Stimulated activated CD8-positive, alpha-beta memory T cell treated with anti-CD3 and anti-CD28 coated beads, Interleukin-12 subunit alpha, Interleukin-12 subunit beta, amount 100 ng/mL, for 24 hours (primary cell): ENCODE data around the gene FBXL16.

Source experiments
- DNase-seq: peaks from one replicate; pipeline ENCODE4 v3.0.0-alpha.2; 2020; ENCODE audit errors: extremely low read depth

Gene FBXL16

GRCh38 chr16:734981-735881 lies 29.6 kb upstream of the FBXL16 start:
- no peak for DNase-seq

DNA sequence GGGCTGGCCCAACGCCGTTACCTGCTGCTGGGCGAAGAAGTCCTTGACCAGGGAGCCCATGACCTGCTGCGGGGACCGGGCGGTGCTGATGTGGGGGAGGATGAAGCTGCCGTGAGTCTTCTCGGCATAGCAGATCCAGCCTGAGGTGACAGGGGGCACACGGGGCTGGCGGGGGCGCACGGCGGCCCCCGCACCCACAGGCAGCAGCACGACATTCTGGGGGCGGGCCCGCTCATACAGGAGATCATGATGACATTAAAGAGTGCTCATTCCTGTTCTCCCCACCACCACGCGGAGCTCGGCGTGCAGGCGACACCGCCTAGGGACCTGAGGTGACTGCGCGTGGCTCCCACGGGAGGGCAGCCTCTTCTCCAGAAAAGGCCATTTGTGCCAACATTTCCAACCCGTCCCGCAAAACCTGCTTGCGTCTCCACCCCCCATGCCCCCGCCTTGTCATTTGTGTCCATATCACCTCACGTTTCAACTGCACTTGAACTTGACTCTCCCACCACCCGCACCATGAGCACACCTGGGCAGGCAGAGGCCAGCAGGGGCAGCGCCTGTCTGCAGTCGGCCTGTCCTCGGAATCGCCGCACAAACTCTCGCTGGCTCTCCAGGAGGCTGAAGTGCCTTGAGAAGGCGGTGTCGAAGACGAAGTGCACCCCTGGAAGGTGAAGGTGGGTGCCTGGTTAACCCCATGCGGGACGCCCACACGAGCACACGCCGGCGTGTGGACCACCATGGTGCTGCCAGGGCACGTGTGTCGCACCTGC lies 28.8 kb upstream of the FBXL16 start:
- no peak for DNase-seq

GRCh38 chr16:733382-734207 lies 28.0 kb upstream of the FBXL16 start:
- no peak for DNase-seq

DNA sequence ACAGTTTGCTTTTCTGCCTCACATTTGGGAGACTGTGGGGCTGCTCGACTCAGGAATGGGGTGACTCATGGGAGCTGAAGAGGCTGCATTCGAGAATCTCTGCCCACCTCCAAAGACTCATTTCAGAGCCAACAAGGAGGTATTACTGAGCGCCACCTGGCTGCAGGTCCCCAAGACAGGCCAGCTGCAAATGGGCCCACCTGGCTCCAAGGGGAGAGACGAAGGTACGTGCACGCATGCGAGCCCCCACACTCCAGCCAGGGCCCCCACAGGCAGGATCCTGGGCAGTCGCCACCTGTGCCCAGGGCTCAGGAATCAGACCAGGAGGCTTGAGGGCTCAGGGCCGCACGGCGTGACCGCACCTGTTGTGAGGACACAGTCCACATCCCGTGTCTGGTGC lies 27.3 kb upstream of the FBXL16 start:
- DNase-seq: no peak

DNA sequence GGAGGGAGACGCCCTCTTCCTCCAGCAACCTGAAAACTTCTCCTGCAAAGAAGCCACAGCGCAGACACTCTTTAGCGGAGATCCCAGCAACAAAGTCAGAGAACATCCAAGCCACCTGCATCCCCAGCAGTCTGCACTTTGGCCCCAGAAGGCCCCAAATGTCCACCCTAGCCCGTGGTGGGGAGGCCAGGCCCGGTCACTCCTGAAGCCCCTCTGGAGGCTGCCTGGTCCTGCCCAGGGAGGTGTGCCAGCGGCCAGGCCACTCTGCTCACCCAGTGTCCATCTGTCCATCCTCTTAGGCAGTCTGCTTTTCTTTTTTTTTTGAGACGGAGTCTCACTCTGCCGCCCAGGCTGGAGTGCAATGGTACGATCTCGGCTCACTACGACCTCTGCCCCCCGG lies 26.7 kb upstream of the FBXL16 start:
- no peak for DNase-seq

GRCh38 chr16:730666-731509 lies 25.3 kb upstream of the FBXL16 start:
- DNase-seq: no peak

GRCh38 chr16:729768-730665 lies 24.4 kb upstream of the FBXL16 start:
- no peak for DNase-seq

GRCh38 chr16:728890-729744 lies 23.5 kb upstream of the FBXL16 start:
- DNase-seq: no peak

DNA sequence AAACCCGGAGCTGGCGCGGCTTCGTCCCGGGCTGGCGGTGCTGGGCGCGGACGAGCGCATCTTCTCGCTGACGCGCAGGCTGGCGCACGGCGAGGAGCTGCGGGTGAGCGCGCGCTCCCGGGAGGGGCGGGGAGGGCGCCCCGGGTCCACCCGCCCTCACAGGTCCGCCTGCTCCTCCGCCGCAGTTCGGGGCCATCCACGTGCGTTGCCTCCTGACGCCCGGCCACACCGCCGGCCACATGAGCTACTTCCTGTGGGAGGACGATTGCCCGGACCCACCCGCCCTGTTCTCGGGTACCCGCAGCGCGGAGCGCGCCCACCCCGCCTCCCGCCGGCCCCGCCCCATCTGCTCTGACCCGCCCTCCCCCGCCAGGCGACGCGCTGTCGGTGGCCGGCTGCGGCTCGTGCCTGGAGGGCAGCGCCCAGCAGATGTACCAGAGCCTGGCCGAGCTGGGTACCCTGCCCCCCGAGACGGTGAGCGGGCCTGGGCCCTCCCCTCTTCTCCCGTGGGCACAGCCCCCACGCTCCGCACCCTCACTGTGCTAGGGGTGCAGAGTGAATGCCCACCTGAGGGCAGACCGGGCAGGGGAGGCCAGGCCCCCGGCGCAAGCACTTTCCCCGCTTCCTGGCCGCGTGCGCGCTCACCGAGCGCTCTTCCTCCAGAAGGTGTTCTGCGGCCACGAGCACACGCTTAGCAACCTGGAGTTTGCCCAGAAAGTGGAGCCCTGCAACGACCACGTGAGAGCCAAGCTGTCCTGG lies 22.7 kb upstream of the FBXL16 start:
- DNase-seq: no peak

GRCh38 chr16:727291-727977 lies 21.8 kb upstream of the FBXL16 start:
- DNase-seq: no peak

- DNase-seq: no peak
Observed at GRCh38 chr16:726438-727290, 21.1 kb upstream of the FBXL16 start, which contains the start of the genes CCDC78 and HAGHL. CCDC78 (minus strand) TSS chr16:726443; CDS start chr16:726367, 76 bp downstream. HAGHL (plus strand) TSS chr16:727106; CDS start chr16:727510, 404 bp downstream.

DNA sequence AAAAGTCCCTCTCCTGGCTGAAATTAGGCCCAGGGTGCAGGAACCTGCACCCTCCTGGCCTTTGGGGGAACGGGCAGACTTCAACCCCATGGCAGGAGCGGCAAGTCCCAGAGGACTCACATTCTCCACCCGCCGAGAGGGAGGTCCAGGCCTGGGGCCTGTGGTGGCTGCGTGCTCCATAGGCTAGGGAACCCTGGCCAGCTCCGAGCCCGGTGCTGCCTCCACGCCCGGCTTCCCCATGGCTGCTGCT lies 20.5 kb upstream of the FBXL16 start:
- DNase-seq: no peak

DNA sequence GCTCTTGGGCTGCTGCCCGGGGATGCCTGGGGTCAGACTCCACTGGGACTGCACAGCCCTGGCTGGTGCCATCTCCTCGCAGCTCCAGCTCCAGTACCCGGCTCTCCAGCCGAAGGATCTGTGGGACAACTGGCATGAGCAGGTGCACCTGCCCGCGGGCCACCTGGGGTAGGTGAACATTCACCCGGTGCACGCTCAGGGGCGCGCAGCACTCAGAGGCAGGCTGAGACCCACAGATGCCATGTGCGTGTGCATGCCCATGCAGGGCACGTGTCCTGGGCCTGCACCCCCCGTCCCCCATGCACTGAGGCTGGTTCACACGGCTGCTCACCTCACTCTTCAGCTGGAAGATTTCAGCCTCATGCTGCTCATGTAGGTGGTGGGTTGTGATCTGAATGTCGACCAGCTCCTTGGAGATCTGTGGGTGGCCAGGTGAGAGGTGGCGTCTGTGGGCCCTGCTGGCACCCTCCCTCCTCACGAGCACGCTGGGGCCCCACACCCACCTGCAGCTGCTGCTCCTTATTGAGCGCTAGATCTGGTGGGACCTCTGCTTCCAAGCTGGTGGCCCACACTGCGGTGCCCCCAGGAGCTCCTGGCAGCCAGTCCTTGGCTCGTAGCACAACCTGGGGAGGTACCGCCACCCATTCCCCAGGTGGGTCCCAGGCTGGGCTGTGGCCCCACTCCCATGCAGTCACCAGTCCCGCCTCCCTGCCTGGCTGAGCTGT lies 20.0 kb upstream of the FBXL16 start:
- DNase-seq: no peak

DNA sequence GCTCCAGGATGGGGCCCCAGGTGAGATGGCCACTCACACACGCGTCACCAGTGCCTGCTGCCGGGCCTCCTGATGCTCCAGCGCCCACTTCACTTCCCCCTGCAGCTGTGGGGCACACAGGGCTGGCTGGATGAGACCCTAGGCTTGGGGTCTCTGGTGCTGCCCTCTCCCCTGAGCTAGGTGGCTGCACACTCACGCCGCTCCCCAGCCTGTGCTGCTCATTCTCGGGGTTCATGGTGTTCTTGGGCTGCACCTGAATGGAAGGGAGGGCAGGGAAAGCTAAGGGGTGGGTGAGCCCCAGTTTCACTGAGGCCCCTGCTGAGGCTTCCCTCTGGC lies 19.4 kb upstream of the FBXL16 start:
- DNase-seq: no peak

- DNase-seq: no peak
Observed at GRCh38 chr16:724188-725040, 18.8 kb upstream of the FBXL16 start.

GRCh38 chr16:723695-724094 lies 18.1 kb upstream of the FBXL16 start:
- no peak for DNase-seq
